NCI-H526 (cell line): Measurements from ENCODE around the gene RET.

Experiments used
- DNase-seq, 2 experiments: peaks; one replicate each; lab custom pipeline; 2025; lab: John Stamatoyannopoulos, UW

RET gene

GRCh38 chr10:43044961-43045621 lies 31.8 kb upstream of the RET start:
- DNase-seq = no peak

- DNase-seq = no peak
Observed at GRCh38 chr10:43045631-43046287, 31.1 kb upstream of the RET start.

- no peak for DNase-seq
Observed at GRCh38 chr10:43046288-43046991, 30.4 kb upstream of the RET start.

- DNase-seq = no peak
Observed at GRCh38 chr10:43047288-43047970, 29.4 kb upstream of the RET start.

- DNase-seq = no peak
Observed at GRCh38 chr10:43048301-43049051, 28.4 kb upstream of the RET start.

- no peak for DNase-seq
Observed at GRCh38 chr10:43049081-43049551, 27.8 kb upstream of the RET start.

GRCh38 chr10:43050011-43050410 lies 26.9 kb upstream of the RET start:
- no peak for DNase-seq

- no peak for DNase-seq
Observed at GRCh38 chr10:43053825-43054224, 23.0 kb upstream of the RET start.

- no peak for DNase-seq
Observed at GRCh38 chr10:43054593-43054992, 22.3 kb upstream of the RET start.

GRCh38 chr10:43055217-43055616 lies 21.7 kb upstream of the RET start:
- no peak for DNase-seq

GRCh38 chr10:43055991-43056567 lies 20.8 kb upstream of the RET start:
- no peak for DNase-seq

- DNase-seq = no peak
Observed at GRCh38 chr10:43056568-43057011, 20.3 kb upstream of the RET start.

GRCh38 chr10:43057231-43057711 lies 19.6 kb upstream of the RET start:
- no peak for DNase-seq

GRCh38 chr10:43057831-43058340 lies 19.0 kb upstream of the RET start:
- no peak for DNase-seq

GRCh38 chr10:43058716-43059335 lies 18.0 kb upstream of the RET start:
- no peak for DNase-seq

GRCh38 chr10:43059336-43059720 lies 17.5 kb upstream of the RET start:
- DNase-seq = no peak

- peak in 1 of 2 experiments; percentile 84 for DNase-seq
Observed at GRCh38 chr10:43059828-43060227, 17.0 kb upstream of the RET start.

- DNase-seq = peak in 1 of 2 experiments; percentile 59
Observed at GRCh38 chr10:43060291-43060690, 16.6 kb upstream of the RET start.

GRCh38 chr10:43061331-43061730 lies 15.5 kb upstream of the RET start:
- no peak for DNase-seq

GRCh38 chr10:43061760-43062159 lies 15.1 kb upstream of the RET start:
- DNase-seq = no peak
